ENCODE results near the gene GTF2H4.

GRCh38 chr6:30894381-30894780 is 13.6 kb upstream of the GTF2H4 start:
- no peak for TF ChIP-seq CTCF (IDR thresholded peaks at IDR 0.05)
- TF ChIP-seq POLR2A (IDR thresholded peaks at IDR 0.05) = no peak

All from adrenal gland (tissue), 5 donors.